ENCODE data around the gene ERBB4. TPM values are rescaled to one million over a fixed set of nuclear protein-coding genes. Genes with fewer than 3 reads are reported as not detected.

ERBB4 gene
- polyA plus RNA-seq, 2 of the 4 experiments (the other 2 are of a cell fraction), result not detected

- FAIRE-seq, result no peak
- 18% methylated on average over 2 of the region's 2 CpGs for WGBS (ENCODE audit: missing lambda C conversion rate)
These were observed 863.9 kb downstream of the ERBB4 start for GRCh38 chr2:211674715-211675114.

DNA sequence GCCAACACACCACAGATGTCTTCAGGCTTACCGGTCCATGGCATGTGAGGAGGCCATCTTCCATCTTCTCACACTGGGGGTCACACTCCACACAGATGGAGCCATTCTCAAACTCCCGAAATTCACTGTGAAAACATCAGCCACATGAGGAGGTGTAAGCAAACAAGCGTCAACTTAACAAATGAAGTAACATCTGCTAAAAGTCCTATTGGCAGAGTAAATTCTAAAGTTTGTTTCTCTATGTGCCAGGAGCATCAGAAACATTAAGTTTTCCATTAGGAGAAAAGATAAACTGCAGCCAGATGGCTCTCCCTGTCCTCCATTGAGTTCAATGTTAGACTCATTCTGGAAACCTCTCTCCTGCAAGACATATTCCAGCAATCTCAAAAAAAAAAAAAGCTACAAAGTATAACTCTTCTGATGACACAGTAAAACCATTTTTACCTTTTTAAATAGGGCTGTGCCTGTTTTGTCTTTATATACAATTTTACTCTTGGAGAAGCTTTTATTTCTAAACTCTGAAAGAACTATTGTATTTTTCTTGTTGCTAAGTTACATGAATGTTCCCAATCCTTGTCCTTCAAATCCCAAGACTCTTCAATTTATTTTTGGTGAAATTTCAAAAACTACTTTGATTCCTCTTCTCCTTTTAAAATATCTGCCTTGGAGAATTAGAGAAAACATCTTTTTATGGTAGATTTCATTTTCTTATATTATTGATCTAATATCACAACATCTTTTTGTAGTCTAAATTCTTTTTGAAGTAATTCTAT is 865.3 kb downstream of the ERBB4 start:
- ChIA-PET CTCF (no interaction called here), POLR2A (no interaction called here)
- FAIRE-seq, result no peak
- no peak for DNase-seq (ENCODE audit: low read depth in 1 of 2, low spot score in 1 of 2)
- Histone ChIP-seq H3K4me3 (no peak overlapping the region), H3K27ac (no peak overlapping the region), H3K4me1 (no peaks in the 10 kb centered on the region), H3K9me3 (no peaks in the 10 kb centered on the region), H3K4me2 (no peak overlapping the region)
- WGBS (ENCODE audit: missing lambda C conversion rate), result 43% methylated on average over 3 of the region's 3 CpGs
- no peak for ATAC-seq
- TF ChIP-seq FOSL2 (IDR thresholded peaks at IDR 0.05), result no peak
- no peak for TF ChIP-seq FOSL2 (CRISPR knock-in tag; IDR thresholded peaks at IDR 0.05)
- TF ChIP-seq, protein P1, sequence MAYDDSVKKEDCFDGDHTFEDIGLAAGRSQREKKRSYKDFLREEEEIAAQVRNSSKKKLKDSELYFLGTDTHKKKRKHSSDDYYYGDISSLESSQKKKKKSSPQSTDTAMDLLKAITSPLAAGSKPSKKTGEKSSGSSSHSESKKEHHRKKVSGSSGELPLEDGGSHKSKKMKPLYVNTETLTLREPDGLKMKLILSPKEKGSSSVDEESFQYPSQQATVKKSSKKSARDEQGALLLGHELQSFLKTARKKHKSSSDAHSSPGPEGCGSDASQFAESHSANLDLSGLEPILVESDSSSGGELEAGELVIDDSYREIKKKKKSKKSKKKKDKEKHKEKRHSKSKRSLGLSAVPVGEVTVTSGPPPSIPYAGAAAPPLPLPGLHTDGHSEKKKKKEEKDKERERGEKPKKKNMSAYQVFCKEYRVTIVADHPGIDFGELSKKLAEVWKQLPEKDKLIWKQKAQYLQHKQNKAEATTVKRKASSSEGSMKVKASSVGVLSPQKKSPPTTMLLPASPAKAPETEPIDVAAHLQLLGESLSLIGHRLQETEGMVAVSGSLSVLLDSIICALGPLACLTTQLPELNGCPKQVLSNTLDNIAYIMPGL (CRISPR knock-in tag; IDR thresholded peaks at IDR 0.05; ENCODE audit: borderline replicate concordance), result no peak
- no peak for TF ChIP-seq HOXA7 (CRISPR knock-in tag; IDR thresholded peaks at IDR 0.05)
- TF ChIP-seq, protein P2, sequence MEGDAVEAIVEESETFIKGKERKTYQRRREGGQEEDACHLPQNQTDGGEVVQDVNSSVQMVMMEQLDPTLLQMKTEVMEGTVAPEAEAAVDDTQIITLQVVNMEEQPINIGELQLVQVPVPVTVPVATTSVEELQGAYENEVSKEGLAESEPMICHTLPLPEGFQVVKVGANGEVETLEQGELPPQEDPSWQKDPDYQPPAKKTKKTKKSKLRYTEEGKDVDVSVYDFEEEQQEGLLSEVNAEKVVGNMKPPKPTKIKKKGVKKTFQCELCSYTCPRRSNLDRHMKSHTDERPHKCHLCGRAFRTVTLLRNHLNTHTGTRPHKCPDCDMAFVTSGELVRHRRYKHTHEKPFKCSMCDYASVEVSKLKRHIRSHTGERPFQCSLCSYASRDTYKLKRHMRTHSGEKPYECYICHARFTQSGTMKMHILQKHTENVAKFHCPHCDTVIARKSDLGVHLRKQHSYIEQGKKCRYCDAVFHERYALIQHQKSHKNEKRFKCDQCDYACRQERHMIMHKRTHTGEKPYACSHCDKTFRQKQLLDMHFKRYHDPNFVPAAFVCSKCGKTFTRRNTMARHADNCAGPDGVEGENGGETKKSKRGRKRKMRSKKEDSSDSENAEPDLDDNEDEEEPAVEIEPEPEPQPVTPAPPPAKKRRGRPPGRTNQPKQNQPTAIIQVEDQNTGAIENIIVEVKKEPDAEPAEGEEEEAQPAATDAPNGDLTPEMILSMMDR (IDR thresholded peaks at IDR 0.05), result no peak
- no peak for TF ChIP-seq ZC3H11A (IDR thresholded peaks at IDR 0.05)
- TF ChIP-seq TFCP2L1 (CRISPR knock-in tag; IDR thresholded peaks at IDR 0.05), result no peak
- TF ChIP-seq NPAS2 (CRISPR knock-in tag; IDR thresholded peaks at IDR 0.05; ENCODE audit: borderline replicate concordance), result no peak
- no peak for TF ChIP-seq RCOR1 (IDR thresholded peaks at IDR 0.05; ENCODE audit: low read depth, low read length)
- TF ChIP-seq EP300 (IDR thresholded peaks at IDR 0.05), result no peak
- TF ChIP-seq KDM1A (IDR thresholded peaks at IDR 0.05; ENCODE audit: low read depth), result no peak
- TF ChIP-seq CBX8 (IDR thresholded peaks at IDR 0.05), result no peak
- TF ChIP-seq EHF (CRISPR knock-in tag; IDR thresholded peaks at IDR 0.05), result no peak
- no peak for TF ChIP-seq RNF2 (IDR thresholded peaks at IDR 0.05; ENCODE audit: borderline replicate concordance, low read depth)

More at GRCh38 chr2:211674715-211675114, 863.9 kb downstream of the ERBB4 start:
- DNase-seq (ENCODE audit: low read depth in 1 of 2, low spot score in 1 of 2), result no peak
- ChIA-PET CTCF (no interaction called here), POLR2A (no interaction called here)
- Histone ChIP-seq H3K4me2 (no peak overlapping the region), H3K4me1 (no peaks in the 10 kb centered on the region), H3K27ac (no peak overlapping the region), H3K9me3 (no peaks in the 10 kb centered on the region), H3K4me3 (no peak overlapping the region)
- no peak for ATAC-seq
- TF ChIP-seq, protein P3, sequence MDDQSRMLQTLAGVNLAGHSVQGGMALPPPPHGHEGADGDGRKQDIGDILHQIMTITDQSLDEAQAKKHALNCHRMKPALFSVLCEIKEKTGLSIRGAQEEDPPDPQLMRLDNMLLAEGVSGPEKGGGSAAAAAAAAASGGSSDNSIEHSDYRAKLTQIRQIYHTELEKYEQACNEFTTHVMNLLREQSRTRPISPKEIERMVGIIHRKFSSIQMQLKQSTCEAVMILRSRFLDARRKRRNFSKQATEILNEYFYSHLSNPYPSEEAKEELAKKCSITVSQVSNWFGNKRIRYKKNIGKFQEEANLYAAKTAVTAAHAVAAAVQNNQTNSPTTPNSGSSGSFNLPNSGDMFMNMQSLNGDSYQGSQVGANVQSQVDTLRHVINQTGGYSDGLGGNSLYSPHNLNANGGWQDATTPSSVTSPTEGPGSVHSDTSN (IDR thresholded peaks at IDR 0.05), result no peak
- TF ChIP-seq HES2 (IDR thresholded peaks at IDR 0.05) (no peak), BHLHE40 (IDR thresholded peaks at IDR 0.05; ENCODE audit: low read depth, low read length) (no peak)

DNA sequence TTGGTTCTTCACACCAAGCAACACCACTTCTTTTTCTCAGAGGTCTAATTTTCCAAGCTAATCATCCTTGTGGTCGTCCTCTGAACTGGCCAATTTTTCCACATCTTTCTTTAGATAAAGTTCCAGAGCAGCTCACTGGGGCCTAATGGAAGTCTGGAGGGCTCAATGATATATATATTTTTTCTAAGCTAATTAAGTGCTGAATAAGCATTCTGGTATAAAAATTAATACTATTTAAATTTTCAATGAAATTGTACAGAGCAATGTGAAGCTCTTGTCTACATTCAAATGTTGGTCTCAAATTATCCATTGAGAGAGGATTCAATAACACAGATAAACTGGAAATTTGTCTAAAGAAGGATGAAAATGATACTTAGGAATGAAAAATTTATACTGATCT is 866.6 kb downstream of the ERBB4 start:
- DNase-seq (ENCODE audit: low read depth in 1 of 2, low spot score in 1 of 2) (no peak), ATAC-seq (no peak), FAIRE-seq (no peak)
- Histone ChIP-seq H3K4me3 (no peak overlapping the region), H3K9me3 (no peaks in the 10 kb centered on the region), H3K27ac (no peak overlapping the region), H3K4me1 (no peaks in the 10 kb centered on the region), H3K4me2 (no peak overlapping the region)
- WGBS (ENCODE audit: missing lambda C conversion rate), result 3% methylated on average over 1 of the region's 1 CpG
- ChIA-PET CTCF (no interaction called here), POLR2A (no interaction called here)
- TF ChIP-seq MAFK (IDR thresholded peaks at IDR 0.05; ENCODE audit: partially characterized antibody) (peak; percentile 56), ELK1 (IDR thresholded peaks at IDR 0.05; ENCODE audit: low read depth, low read length) (no peak)
